ENCODE results near the gene PDE3A. TPM values are rescaled to one million over a fixed set of nuclear protein-coding genes. Genes with fewer than 3 reads are reported as not detected.

PDE3A gene
- total RNA-seq, 1 donor from 2014 or later = 27.9 TPM

- Mint-ChIP-seq H3K27ac (ENCODE audit: unreplicated experiment) (no peak overlapping the region), H3K9me3 (ENCODE audit: low read depth) (no peaks in the 10 kb centered on the region), H3K4me3 (ENCODE audit: unreplicated experiment) (no peak overlapping the region), H3K4me1 (ENCODE audit: low read depth) (no peaks in the 10 kb centered on the region), H3K36me3 (ENCODE audit: low read depth) (peaks cover 3% of the 10 kb centered on the region), H3K27me3 (ENCODE audit: low read depth) (no peaks in the 10 kb centered on the region)
- DNase-seq (ENCODE audit: low spot score) = no peak
- TF ChIP-seq CTCF (IDR thresholded peaks at IDR 0.05) = no peak
These were observed 343.5 kb downstream of the PDE3A start for GRCh38 chr12:20711846-20712245.

- no peak overlapping the region for H3K4me3 Mint-ChIP-seq (ENCODE audit: unreplicated experiment)
- H3K27ac Mint-ChIP-seq (ENCODE audit: unreplicated experiment) = no peak overlapping the region
- H3K36me3 Mint-ChIP-seq (ENCODE audit: low read depth) = no peaks in the 10 kb centered on the region
- no peak for TF ChIP-seq CTCF (IDR thresholded peaks at IDR 0.05)
- H3K27me3 Mint-ChIP-seq (ENCODE audit: low read depth) = no peaks in the 10 kb centered on the region
- no peaks in the 10 kb centered on the region for H3K4me1 Mint-ChIP-seq (ENCODE audit: low read depth)
- H3K9me3 Mint-ChIP-seq (ENCODE audit: low read depth) = no peaks in the 10 kb centered on the region
- DNase-seq (ENCODE audit: low spot score) = no peak
These were observed 347.7 kb downstream of the PDE3A start for GRCh38 chr12:20716037-20716436.

GRCh38 chr12:20716985-20717384 lies 348.6 kb downstream of the PDE3A start:
- DNase-seq (ENCODE audit: low spot score) = no peak
- Mint-ChIP-seq H3K27ac (ENCODE audit: unreplicated experiment) (no peak overlapping the region), H3K36me3 (ENCODE audit: low read depth) (no peaks in the 10 kb centered on the region), H3K9me3 (ENCODE audit: low read depth) (no peaks in the 10 kb centered on the region), H3K4me3 (ENCODE audit: unreplicated experiment) (no peak overlapping the region), H3K4me1 (ENCODE audit: low read depth) (no peaks in the 10 kb centered on the region), H3K27me3 (ENCODE audit: low read depth) (no peaks in the 10 kb centered on the region)
- TF ChIP-seq CTCF (IDR thresholded peaks at IDR 0.05) = no peak

- TF ChIP-seq CTCF (IDR thresholded peaks at IDR 0.05) = no peak
- H3K4me1 Mint-ChIP-seq (ENCODE audit: low read depth) = no peaks in the 10 kb centered on the region
- no peak for DNase-seq (ENCODE audit: low spot score)
- H3K4me3 Mint-ChIP-seq (ENCODE audit: unreplicated experiment) = no peak overlapping the region
- no peaks in the 10 kb centered on the region for H3K36me3 Mint-ChIP-seq (ENCODE audit: low read depth)
- no peaks in the 10 kb centered on the region for H3K27me3 Mint-ChIP-seq (ENCODE audit: low read depth)
- no peak overlapping the region for H3K27ac Mint-ChIP-seq (ENCODE audit: unreplicated experiment)
- H3K9me3 Mint-ChIP-seq (ENCODE audit: low read depth) = no peaks in the 10 kb centered on the region
These were observed 350.0 kb downstream of the PDE3A start for GRCh38 chr12:20718294-20718693.

GRCh38 chr12:20722142-20722541 lies 353.8 kb downstream of the PDE3A start:
- no peak overlapping the region for H3K4me3 Mint-ChIP-seq (ENCODE audit: unreplicated experiment)

More at GRCh38 chr12:20722142-20722541, 353.8 kb downstream of the PDE3A start:
- TF ChIP-seq CTCF (IDR thresholded peaks at IDR 0.05) = no peak
- no peak for DNase-seq (ENCODE audit: low spot score)
- Mint-ChIP-seq H3K9me3 (ENCODE audit: low read depth) (no peaks in the 10 kb centered on the region), H3K27me3 (ENCODE audit: low read depth) (no peaks in the 10 kb centered on the region), H3K36me3 (ENCODE audit: low read depth) (no peaks in the 10 kb centered on the region), H3K27ac (ENCODE audit: unreplicated experiment) (no peak overlapping the region), H3K4me1 (ENCODE audit: low read depth) (no peaks in the 10 kb centered on the region)
